ENCODE measurements around the gene RERE.
"Not testable (repeated sequence)": the region's sequence is repeated elsewhere in the genome, so short reads cannot be mapped to it uniquely, and the experiment has no call there.

The RERE gene

GRCh38 chr1:8790987-8791386, 26.5 kb downstream of the RERE start:
- no peak overlapping the region for H3K4me3 ChIP-seq (ENCODE audit: low read depth, low read length)
- CTCF ChIA-PET = interaction anchor here (1.0 kb wide), 1 partner anchor 11 kb away, joined by 3 read pairs; no protein-coding TSS in a partner anchor
- no peak for DNase-seq (ENCODE audit: low read depth, low spot score)
- TF ChIP-seq CTCF (IDR thresholded peaks at IDR 0.05; ENCODE audit: insufficient read depth, low read length, missing control alignments) = no peak
- POLR2A ChIA-PET = no interaction called here

- DNase-seq (ENCODE audit: low read depth, low spot score) = no peak
- ChIA-PET CTCF (interaction anchor here (0.8 kb wide), 1 partner anchor 15 kb away, joined by 3 read pairs; no protein-coding TSS in a partner anchor), POLR2A (no interaction called here)
- no peak for TF ChIP-seq CTCF (IDR thresholded peaks at IDR 0.05; ENCODE audit: insufficient read depth, low read length, missing control alignments)
- H3K4me3 ChIP-seq (ENCODE audit: low read depth, low read length) = no peak overlapping the region
These were observed 27.0 kb downstream of the RERE start for GRCh38 chr1:8790478-8790877.

- POLR2A ChIA-PET = no interaction called here
- H3K4me3 ChIP-seq (ENCODE audit: low read depth, low read length) = no peak overlapping the region
- TF ChIP-seq CTCF (IDR thresholded peaks at IDR 0.05; ENCODE audit: insufficient read depth, low read length, missing control alignments) = no peak
- CTCF ChIA-PET = interaction anchor here (0.8 to 1.3 kb wide), 3 partner anchors 14 to 199 kb away, joined by 3 to 4 read pairs (median 3); no protein-coding TSS in a partner anchor
- DNase-seq (ENCODE audit: low read depth, low spot score) = no peak
These were observed 27.9 kb downstream of the RERE start for GRCh38 chr1:8789314-8790214.

- no peak for DNase-seq (ENCODE audit: low read depth, low spot score)
These were observed 30.2 kb downstream of the RERE start for GRCh38 chr1:8787218-8787617.

GRCh38 chr1:8786204-8786603, 31.2 kb downstream of the RERE start:
- H3K4me3 ChIP-seq (ENCODE audit: low read depth, low read length); POLR2A ChIA-PET; DNase-seq (ENCODE audit: low read depth, low spot score); CTCF ChIA-PET: not testable (repeated sequence)

More at GRCh38 chr1:8787218-8787617, 30.2 kb downstream of the RERE start:
- TF ChIP-seq CTCF (IDR thresholded peaks at IDR 0.05; ENCODE audit: insufficient read depth, low read length, missing control alignments) = no peak
- ChIA-PET POLR2A (no interaction called here), CTCF (no interaction called here)
- no peak overlapping the region for H3K4me3 ChIP-seq (ENCODE audit: low read depth, low read length)

GRCh38 chr1:8782955-8783354, 34.5 kb downstream of the RERE start:
- H3K4me3 ChIP-seq (ENCODE audit: low read depth, low read length) = no peak overlapping the region
- no peak for DNase-seq (ENCODE audit: low read depth, low spot score)
- POLR2A ChIA-PET = no interaction called here
- CTCF ChIA-PET = interaction anchor here (0.6 to 3.1 kb wide), 4 partner anchors 10 to 66 kb away, joined by 3 to 11 read pairs (median 4); no protein-coding TSS in a partner anchor
- no peak for TF ChIP-seq CTCF (IDR thresholded peaks at IDR 0.05; ENCODE audit: insufficient read depth, low read length, missing control alignments)

Data from AG04449 (cell line).